HCEC 1CT (cell line): Measurements from ENCODE around the gene MYADM.
"Not testable (repeated sequence)": the region's sequence is repeated elsewhere in the genome, so short reads cannot be mapped to it uniquely, and the experiment has no call there.

Source experiments
- DNase-seq: peaks from one replicate; pipeline ENCODE4 v3.0.0-alpha.2; 2017

MYADM gene

DNA sequence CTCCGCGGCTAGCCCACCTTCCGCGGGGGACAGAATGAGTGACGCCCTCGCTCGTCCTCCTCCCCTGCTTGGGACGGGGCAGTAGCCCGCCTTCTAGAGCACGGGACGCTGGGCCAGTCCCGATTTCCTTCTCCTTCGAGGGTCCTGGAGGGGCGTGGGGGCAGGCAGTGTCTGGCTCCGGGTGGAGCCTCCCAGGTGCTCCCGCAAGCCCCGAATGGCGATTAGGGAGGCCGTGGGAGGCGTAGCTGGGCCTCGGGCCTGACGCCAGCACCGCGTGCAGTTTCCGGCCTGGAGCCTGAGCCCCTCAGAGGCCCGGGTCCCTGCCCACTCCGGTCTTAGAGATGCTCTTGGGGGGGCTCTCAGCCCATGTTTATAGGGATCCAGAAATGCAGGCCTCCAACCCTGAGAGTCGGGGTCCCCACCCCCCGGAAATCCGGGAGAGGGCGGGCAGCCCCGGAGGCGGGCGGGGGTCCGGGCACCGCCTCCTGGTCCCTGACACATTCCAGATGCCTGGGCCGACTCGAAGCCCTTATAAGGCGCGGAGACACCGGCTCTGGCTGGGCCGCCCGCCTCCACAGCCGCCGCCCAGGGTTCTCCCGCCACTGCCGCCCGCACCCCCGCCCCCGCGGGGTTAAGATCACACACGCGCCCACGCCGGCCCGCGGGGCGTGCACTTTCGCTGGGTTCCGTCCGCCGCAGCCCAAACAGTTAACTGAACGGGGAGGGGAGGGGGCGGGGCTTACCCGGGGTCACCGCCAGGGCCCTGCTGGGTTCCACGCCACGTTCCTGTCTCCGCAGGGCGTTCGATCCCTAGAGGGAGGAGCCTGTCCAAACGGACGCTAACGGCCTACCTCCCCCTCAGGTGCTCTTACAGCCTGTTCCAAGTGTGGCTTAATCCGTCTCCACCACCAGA is 1.5 kb downstream of the MYADM start:
- DNase-seq: peak; percentile 89

GRCh38 chr19:53869805-53870484 is 2.3 kb downstream of the MYADM start:
- DNase-seq: not testable (repeated sequence)

- DNase-seq: no peak
These were observed 2.8 kb downstream of the MYADM start for GRCh38 chr19:53870485-53870844.

GRCh38 chr19:53871454-53871853 is 3.8 kb downstream of the MYADM start:
- no peak for DNase-seq

DNA sequence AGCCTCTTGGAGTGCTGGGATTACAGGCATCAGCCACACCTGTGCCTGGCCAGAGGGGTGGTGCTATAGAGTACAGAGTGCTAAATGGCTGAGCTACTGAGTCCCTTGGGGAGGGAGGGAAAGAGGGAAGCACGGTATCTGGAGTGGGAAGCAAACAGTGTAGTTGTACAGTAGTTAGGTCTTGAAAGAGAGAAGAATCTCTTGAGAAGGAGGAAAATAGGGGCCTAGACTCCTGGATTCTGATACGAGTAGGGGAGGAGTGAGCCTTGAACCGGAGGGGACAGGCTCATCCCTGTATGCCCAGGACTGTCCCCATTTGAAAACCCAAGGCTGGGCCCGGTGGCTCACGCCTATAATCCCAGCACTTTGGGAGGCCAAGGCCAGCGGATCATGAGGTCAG is 5.1 kb downstream of the MYADM start:
- no peak for DNase-seq

DNA sequence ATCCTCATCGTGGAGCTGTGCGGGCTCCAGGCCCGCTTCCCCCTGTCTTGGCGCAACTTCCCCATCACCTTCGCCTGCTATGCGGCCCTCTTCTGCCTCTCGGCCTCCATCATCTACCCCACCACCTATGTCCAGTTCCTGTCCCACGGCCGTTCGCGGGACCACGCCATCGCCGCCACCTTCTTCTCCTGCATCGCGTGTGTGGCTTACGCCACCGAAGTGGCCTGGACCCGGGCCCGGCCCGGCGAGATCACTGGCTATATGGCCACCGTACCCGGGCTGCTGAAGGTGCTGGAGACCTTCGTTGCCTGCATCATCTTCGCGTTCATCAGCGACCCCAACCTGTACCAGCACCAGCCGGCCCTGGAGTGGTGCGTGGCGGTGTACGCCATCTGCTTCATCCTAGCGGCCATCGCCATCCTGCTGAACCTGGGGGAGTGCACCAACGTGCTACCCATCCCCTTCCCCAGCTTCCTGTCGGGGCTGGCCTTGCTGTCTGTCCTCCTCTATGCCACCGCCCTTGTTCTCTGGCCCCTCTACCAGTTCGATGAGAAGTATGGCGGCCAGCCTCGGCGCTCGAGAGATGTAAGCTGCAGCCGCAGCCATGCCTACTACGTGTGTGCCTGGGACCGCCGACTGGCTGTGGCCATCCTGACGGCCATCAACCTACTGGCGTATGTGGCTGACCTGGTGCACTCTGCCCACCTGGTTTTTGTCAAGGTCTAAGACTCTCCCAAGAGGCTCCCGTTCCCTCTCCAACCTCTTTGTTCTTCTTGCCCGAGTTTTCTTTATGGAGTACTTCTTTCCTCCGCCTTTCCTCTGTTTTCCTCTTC is 6.3 kb downstream of the MYADM start:
- no peak for DNase-seq

DNA sequence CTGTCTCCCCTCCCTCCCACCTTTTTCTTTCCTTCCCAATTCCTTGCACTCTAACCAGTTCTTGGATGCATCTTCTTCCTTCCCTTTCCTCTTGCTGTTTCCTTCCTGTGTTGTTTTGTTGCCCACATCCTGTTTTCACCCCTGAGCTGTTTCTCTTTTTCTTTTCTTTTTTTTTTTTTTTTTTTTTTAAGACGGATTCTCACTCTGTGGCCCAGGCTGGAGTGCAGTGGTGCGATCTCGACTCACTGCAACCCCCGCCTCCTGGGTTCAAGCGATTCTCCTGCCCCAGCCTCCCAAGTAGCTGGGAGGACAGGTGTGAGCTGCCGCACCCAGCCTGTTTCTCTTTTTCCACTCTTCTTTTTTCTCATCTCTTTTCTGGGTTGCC is 6.9 kb downstream of the MYADM start:
- DNase-seq: no peak

GRCh38 chr19:53875602-53876325 is 8.1 kb downstream of the MYADM start:
- no peak for DNase-seq

GRCh38 chr19:53876651-53877224 is 9.1 kb downstream of the MYADM start:
- DNase-seq: no peak

DNA sequence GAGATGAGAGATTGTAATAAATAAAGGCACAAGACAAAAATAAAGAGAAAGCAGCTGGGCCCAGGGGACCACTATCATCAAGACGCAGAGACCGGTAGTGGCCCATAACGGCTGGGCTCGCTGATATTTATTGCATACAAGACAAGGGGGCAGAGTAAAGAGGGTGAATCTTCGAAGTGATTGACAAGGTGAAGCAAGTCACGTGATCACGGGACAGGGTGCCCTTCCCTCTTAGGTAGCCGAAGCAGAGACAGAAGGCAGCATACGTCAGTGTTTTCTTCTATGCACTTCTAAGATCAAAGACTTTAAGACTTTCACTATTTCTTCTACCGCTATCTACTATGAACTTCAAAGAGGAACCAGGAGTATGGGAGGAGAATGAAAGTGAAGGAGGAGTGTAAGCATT is 9.7 kb downstream of the MYADM start:
- no peak for DNase-seq

- DNase-seq: no peak
These were observed 11.1 kb downstream of the MYADM start for GRCh38 chr19:53878776-53879139.

GRCh38 chr19:53879140-53880081 is 11.7 kb downstream of the MYADM start:
- peak; percentile 79 for DNase-seq

DNA sequence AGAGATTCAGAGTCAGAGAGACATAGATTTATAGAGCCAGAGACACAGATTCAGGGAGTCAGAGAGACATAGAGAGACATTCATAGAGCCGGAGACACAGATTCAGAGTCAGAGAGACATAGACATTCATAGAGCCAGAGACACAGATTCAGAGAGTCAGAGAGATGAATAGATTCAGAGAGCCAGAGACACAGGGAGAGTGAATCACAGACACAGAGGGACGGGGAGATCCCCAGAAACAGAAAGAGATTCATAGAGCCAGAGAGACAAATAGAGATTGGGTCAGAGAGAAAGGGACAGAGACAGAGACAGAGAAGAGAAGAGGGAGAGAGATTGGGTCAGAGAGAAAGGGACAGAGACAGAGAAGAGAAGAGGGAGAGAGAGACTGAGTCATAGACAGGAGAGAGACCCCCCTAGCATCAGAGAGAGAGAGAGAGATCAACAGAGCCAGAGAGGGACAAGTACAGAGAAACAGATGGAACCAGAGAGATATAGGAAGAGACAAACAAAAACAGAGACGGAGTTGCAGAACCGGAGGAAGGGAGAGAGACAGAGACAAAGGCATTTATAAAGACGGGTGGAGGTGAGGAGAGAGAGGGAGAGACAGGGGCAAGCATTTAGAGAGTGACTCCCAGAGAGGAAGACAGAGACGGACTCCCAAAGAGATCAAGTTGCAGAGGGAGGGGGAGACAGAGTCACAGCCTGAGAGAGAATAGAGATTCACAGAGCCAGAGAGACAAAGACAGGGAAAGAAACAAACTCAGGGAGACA is 13.2 kb downstream of the MYADM start:
- no peak for DNase-seq

- DNase-seq: no peak
These were observed 14.1 kb downstream of the MYADM start, which contains the start of gene PRKCG for GRCh38 chr19:53881482-53882390. PRKCG (plus strand) TSS chr19:53882197; CDS start chr19:53882495, 298 bp downstream.

DNA sequence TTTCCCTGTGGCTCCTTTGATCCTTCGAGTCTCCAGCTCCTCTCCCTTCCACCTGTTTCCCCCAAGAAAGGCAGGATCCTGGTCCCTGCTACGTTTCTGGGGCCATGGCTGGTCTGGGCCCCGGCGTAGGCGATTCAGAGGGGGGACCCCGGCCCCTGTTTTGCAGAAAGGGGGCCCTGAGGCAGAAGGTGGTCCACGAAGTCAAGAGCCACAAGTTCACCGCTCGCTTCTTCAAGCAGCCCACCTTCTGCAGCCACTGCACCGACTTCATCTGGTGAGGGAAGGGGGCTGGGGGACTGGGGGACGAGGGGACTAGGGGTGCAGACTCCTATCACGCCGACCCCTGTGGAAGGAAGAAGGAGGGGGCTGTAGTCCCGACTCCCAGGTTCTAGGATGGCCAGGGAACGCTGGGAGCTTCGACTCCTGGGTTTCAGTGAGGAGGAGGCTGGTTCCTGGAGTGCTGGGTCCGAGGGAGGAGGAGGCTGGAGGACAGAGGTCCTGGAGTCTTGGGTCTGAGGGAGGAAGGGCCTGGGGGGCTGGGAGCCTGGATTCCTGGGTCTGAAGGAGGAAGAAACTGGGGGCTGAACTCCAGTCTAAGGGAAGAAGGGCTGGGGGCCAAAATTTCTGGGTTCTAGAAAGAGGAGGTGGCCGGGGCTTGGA is 14.8 kb downstream of the MYADM start:
- DNase-seq: no peak

DNA sequence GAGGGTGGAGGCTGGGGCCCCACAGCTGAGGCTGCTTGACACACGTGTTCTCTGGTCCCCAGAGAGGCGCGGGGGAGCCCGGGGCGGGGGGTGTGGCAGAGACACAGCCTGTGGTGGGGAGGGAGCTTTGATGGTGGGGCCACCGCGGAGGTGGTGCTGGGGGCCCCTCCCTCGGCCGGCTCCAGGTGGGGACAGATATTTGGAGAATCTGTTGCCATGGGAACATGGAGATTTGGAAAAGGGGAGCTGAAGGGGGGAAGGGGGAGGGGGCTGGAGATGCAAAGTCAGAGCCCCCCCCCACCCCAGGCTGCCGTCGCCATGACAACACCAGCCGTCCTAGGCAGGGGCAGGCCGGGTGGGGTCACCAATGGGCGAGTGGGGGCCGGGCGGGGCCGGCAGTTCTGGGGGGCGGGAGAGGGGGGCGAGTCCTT is 15.6 kb downstream of the MYADM start:
- no peak for DNase-seq

- DNase-seq: no peak
These were observed 16.1 kb downstream of the MYADM start for GRCh38 chr19:53883741-53884140.

- DNase-seq: no peak
These were observed 16.6 kb downstream of the MYADM start for GRCh38 chr19:53884256-53884655.

DNA sequence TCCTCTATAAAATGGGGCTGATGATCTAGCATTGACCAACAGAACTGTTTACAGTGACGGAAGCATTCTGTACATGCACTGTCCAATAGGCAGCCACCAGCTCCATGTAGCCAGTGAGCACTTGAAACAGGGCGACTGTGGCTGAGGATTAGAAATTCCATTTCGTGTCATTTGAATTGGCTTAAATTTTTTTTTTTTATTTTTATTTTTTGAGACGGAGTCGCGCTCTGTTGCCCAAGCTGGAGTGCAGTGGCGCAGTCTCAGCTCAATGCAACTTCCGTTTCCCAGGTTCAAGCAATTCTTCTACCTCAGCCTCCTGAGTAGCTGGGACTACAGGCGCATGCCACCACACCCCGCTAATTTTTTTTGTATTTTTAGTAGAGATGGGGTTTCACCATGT is 17.4 kb downstream of the MYADM start:
- no peak for DNase-seq
